WI38 (cell line): ENCODE results near the gene CTNND2.

Experiments
- H3K4me3 ChIP-seq: 2 replicates; pipeline ENCODE4 v1.5.1; 2011; ENCODE audit warnings: low read depth, mild to moderate bottlenecking, control low read depth, low read length
- TF ChIP-seq, protein P1 (sequence below): IDR thresholded peaks from 2 replicates; pipeline ENCODE4 v1.5.1; 2012; ENCODE audit warnings: low read depth, mild to moderate bottlenecking, control low read depth, low read length

The CTNND2 gene

DNA sequence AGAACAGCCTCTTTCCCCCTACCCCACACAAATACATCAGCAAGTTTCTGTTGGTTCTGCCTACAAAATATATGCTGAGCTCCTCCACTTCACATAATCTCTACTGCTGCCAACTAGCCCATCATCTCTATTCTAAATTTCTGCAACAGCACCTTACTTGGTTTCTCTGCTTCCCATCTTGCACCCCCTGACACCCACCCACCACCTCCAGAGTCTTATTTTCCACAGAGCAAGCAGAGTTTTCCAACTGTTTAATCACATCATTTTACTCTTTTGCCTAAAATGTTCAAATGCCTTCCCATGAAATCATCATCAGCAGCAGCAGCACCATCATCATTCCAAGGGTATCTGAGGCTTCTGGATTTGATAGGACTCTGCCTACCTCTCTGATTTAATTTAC is 295.7 kb downstream of the CTNND2 start:
- no peak overlapping the region for H3K4me3 ChIP-seq
- TF ChIP-seq, protein P1, sequence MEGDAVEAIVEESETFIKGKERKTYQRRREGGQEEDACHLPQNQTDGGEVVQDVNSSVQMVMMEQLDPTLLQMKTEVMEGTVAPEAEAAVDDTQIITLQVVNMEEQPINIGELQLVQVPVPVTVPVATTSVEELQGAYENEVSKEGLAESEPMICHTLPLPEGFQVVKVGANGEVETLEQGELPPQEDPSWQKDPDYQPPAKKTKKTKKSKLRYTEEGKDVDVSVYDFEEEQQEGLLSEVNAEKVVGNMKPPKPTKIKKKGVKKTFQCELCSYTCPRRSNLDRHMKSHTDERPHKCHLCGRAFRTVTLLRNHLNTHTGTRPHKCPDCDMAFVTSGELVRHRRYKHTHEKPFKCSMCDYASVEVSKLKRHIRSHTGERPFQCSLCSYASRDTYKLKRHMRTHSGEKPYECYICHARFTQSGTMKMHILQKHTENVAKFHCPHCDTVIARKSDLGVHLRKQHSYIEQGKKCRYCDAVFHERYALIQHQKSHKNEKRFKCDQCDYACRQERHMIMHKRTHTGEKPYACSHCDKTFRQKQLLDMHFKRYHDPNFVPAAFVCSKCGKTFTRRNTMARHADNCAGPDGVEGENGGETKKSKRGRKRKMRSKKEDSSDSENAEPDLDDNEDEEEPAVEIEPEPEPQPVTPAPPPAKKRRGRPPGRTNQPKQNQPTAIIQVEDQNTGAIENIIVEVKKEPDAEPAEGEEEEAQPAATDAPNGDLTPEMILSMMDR, result no peak

DNA sequence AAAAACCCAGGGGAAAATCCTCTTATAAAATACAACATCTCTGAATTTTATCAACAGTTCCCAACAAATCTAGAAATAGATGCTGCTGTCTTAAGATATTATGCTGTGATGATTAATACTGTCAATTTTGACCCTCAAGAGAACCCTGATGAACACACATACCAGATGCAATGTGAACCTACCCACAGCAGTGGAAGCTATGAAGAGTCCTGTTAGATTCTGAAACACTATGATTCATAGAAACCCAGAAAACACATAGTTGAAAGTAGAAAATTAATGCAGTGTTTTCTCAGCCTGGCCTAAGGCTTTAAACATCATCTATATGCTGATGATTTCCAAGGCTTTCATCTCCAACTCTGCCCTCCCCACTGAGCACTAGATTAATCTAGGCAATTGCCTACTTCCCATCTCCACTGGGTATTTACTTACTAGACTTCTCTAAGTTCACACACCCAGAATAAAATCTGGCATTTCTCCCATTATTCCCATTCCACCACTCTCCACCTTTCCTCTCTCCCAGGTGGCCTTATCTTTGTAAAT is 296.2 kb downstream of the CTNND2 start:
- TF ChIP-seq, protein P1, result no peak
- no peak overlapping the region for H3K4me3 ChIP-seq

DNA sequence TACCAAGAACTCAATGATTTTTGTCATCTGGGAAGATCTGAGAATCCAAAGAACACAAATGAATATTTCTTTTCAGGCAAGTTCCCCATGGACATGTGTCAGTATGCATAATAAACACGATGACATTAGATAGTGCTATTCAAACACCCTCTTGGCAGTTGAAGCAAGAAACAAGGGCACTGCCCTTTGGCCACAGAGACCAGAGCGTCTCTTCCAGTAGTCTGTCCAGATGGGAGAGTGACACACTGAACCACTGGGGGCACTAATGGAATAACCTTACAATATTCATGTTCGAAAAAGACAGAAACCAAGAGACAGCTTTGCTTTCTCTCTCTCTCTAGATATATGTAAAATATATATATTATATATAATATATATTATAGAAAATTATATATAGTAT is 301.9 kb downstream of the CTNND2 start:
- TF ChIP-seq, protein P1, result no peak
- no peak overlapping the region for H3K4me3 ChIP-seq

DNA sequence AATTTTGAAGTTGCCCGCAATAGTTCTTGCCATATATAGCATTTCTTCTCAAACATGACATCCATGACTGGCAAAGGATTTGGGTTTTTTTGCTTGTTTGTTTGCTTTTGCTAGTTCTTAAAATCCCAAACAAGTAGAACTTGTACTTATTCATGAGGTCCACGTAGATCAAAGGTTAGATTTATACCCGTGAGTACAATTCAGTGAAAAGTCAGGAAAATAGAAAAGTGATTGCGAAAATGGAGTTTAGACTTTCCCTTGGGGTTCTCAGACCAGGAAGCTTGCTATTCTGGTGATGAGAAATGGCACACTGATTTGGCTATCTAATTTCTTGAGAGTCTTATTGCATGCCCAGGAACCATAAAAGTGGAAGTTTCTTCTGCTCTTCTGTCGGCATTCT is 304.7 kb downstream of the CTNND2 start:
- H3K4me3 ChIP-seq, result no peak overlapping the region
- TF ChIP-seq, protein P1, result no peak

DNA sequence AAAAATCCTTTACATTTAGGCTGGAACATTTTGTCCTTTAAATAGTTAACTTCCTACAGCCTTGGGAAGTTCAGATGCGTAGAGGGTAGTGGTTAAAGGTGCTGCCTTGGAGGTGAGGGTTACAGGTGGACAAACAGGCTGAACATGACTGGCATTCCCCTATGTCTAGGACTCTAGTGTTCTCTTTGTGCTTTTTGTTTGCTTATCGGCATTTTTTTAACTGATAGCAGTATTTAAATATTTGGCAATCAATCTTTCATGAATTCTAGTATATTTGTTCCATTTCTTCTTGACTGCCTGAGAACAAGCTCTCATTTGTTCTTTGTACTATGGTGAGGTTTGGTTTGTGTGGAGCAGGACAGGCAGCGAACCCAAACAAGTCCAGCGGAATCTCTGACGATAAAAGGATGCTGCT is 307.6 kb downstream of the CTNND2 start:
- H3K4me3 ChIP-seq, result no peak overlapping the region
- TF ChIP-seq, protein P1, result no peak

DNA sequence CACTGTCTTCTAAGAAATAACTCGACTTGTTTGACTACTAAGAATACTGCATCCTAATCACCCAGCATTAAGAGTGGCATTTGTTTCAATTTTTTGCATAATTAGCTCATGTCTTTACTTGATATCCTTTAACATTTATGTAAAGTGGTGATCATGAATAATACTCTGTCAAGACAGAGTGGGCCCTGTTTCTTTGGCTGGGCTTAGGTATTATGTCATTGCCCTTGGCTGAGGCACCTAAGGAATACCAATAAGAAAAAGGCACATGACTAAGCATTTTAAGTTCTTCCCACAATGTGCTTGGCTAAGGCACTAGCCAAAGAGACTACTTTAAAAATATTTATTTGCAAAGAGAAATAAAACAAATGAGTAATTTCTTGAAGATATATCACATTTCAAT is 308.1 kb downstream of the CTNND2 start:
- H3K4me3 ChIP-seq, result no peak overlapping the region
- TF ChIP-seq, protein P1, result no peak

DNA sequence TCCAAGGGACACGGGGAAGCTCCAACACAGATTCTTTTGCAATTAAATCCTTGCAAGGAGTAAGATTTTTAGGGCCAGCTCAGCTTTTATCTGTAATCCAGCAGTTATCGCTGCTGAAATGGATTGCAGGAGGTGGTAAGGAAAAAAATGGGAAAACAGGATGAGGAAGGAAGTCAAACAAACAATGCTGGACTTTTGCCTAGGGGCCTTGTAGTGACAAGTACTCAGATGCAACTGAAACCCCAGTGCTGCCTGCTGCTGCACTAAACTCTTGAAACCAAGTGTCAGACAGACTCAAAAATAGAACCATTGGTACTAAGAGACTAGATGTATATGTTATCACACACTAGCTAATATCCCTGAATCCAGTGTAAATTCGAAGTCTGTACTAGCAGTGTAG is 309.2 kb downstream of the CTNND2 start:
- no peak overlapping the region for H3K4me3 ChIP-seq
- TF ChIP-seq, protein P1, result no peak
